HG03139 (cell line): ENCODE data around the gene RBM47.
"Not testable (repeated sequence)": the region's sequence is repeated elsewhere in the genome, so short reads cannot be mapped to it uniquely, and the experiment has no call there.

Experiments used
- ATAC-seq: cut with Tn5 transposase; IDR thresholded peaks from one replicate; pipeline ENCODE4 v1.9.1; 2021; ENCODE audit not compliant: unreplicated experiment

RBM47 gene

GRCh38 chr4:40629401-40630334 is at the start of gene RBM47:
RBM47 (minus strand) TSS chr4:40629864; CDS start chr4:40438893, 190,971 bp downstream.
- ATAC-seq, result peak; percentile 51

GRCh38 chr4:40678421-40678820 is 48.8 kb upstream of the RBM47 start:
- ATAC-seq, result no peak

- ATAC-seq, result no peak
Measured at GRCh38 chr4:40675166-40675565, 45.5 kb upstream of the RBM47 start.

GRCh38 chr4:40672528-40673522 is 43.2 kb upstream of the RBM47 start:
- ATAC-seq, result peak; percentile 64

GRCh38 chr4:40669504-40669903 is 39.8 kb upstream of the RBM47 start:
- ATAC-seq, result no peak

GRCh38 chr4:40665842-40666241 is 36.2 kb upstream of the RBM47 start:
- ATAC-seq, result no peak

GRCh38 chr4:40662962-40663604 is 33.4 kb upstream of the RBM47 start:
- peak; percentile 43 for ATAC-seq

GRCh38 chr4:40661803-40662202 is 32.1 kb upstream of the RBM47 start:
- ATAC-seq, result no peak

GRCh38 chr4:40656201-40656863 is 26.7 kb upstream of the RBM47 start:
- peak; percentile 84 for ATAC-seq

GRCh38 chr4:40651280-40651679 is 21.6 kb upstream of the RBM47 start:
- no peak for ATAC-seq

GRCh38 chr4:40649321-40649720 is 19.7 kb upstream of the RBM47 start:
- no peak for ATAC-seq

GRCh38 chr4:40648742-40649281 is 19.1 kb upstream of the RBM47 start:
- no peak for ATAC-seq

GRCh38 chr4:40648131-40648530 is 18.5 kb upstream of the RBM47 start:
- ATAC-seq, result no peak

- no peak for ATAC-seq
Measured at GRCh38 chr4:40645586-40645985, 15.9 kb upstream of the RBM47 start.

GRCh38 chr4:40632080-40632479 is 2.4 kb upstream of the RBM47 start:
- no peak for ATAC-seq

- ATAC-seq, result peak; percentile 48
Measured at GRCh38 chr4:40630335-40631021, 814 bp upstream of the RBM47 start.

- no peak for ATAC-seq
Measured at GRCh38 chr4:40628888-40629287, 776 bp downstream of the RBM47 start.

GRCh38 chr4:40628407-40628806 is 1.3 kb downstream of the RBM47 start:
- not testable (repeated sequence) for ATAC-seq

- ATAC-seq, result no peak
Measured at GRCh38 chr4:40627540-40627939, 2.1 kb downstream of the RBM47 start.
